ENCODE measurements around the gene KRTAP10-6.
"Not testable (repeated sequence)": the region's sequence is repeated elsewhere in the genome, so short reads cannot be mapped to it uniquely, and the experiment has no call there.

Gene KRTAP10-6

DNA sequence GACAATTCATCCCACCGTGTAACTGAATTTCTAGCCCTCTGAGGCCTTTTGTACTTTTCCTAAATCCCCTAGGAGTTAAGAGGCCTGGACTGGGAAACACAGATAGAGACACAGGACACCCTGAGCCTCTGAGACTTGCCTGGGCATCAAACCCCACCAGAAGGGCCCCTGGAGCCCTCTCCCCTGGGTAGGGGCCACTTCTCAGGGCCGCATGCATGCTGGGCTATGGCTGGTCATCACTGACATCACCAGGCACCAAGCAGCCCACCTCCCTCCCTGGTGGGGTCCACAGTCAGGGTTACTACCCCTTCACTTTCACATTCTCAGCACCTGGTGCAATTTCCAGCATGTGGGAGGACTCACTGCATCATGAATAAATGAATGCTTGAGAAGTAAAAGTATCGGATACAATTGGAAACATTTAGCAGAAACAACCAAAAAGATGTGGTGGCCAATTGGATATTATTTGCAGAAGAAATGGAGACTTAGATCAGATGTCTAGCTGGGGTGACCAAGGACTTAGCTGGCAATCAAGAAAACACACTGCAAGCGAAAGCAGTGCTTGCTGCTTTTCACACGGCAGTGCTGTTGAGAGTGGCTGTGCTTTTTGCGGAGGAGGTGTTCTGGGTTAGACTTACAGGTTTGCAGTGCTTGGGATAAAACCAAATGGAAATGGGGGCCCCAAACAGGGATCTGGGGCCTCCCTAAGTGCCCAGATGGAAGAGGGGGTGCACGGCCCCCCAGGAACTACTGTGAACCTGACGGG lies 7.1 kb upstream of the KRTAP10-6 start:
- Histone ChIP-seq H3K36me3 (ENCODE audit: control insufficient read depth in 2 of 2, insufficient read depth in 2 of 2, low read length in 2 of 2) (no peaks in the 10 kb centered on the region), H3K4me3 (ENCODE audit: low read length in 2 of 2) (no peak overlapping the region), H3K27me3 (ENCODE audit: control insufficient read depth in 1 of 2, insufficient read depth in 2 of 2, low read length in 2 of 2) (peaks cover 5 to 21% of the 10 kb centered on the region in 2 donors), H3K4me1 (ENCODE audit: control insufficient read depth, insufficient read depth, low read length) (no peaks in the 10 kb centered on the region), H3K9me3 (ENCODE audit: control insufficient read depth in 2 of 2, low read length in 2 of 2) (peaks cover 0 to 2% of the 10 kb centered on the region in 2 donors), H3K9ac (ENCODE audit: low read length in 2 of 2) (no peak overlapping the region), H3K27ac (ENCODE audit: low read length) (no peak overlapping the region)

DNA sequence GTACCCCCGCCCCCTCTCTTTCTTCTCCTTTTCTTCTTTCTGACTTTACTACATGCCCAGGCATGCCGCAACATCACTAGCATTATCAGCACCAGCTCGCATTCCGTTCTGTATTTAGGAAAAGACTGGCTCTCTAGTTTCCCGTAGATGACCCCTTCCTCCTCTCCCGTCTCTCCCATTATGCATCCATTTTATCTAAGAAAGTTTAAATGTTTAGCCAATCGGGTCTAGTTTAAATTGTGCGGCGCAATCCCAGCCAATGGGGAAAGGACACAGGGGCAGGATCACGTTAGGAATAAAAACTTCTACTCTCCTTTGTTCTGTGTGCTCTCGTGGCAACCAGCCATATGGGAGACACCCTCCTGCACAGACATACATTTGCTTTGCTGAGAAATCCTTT lies 5.8 kb upstream of the KRTAP10-6 start:
- Histone ChIP-seq H3K27ac (ENCODE audit: low read length) (no peak overlapping the region), H3K4me1 (ENCODE audit: control insufficient read depth, insufficient read depth, low read length) (no peaks in the 10 kb centered on the region), H3K9me3 (ENCODE audit: control insufficient read depth in 2 of 2, low read length in 2 of 2) (peaks cover 0 to 2% of the 10 kb centered on the region in 2 donors), H3K36me3 (ENCODE audit: control insufficient read depth in 2 of 2, insufficient read depth in 2 of 2, low read length in 2 of 2) (no peaks in the 10 kb centered on the region), H3K4me3 (ENCODE audit: low read length in 2 of 2) (no peak overlapping the region), H3K9ac (ENCODE audit: low read length in 2 of 2) (no peak overlapping the region), H3K27me3 (ENCODE audit: control insufficient read depth in 1 of 2, insufficient read depth in 2 of 2, low read length in 2 of 2) (peaks cover 5 to 12% of the 10 kb centered on the region in 2 donors)

DNA sequence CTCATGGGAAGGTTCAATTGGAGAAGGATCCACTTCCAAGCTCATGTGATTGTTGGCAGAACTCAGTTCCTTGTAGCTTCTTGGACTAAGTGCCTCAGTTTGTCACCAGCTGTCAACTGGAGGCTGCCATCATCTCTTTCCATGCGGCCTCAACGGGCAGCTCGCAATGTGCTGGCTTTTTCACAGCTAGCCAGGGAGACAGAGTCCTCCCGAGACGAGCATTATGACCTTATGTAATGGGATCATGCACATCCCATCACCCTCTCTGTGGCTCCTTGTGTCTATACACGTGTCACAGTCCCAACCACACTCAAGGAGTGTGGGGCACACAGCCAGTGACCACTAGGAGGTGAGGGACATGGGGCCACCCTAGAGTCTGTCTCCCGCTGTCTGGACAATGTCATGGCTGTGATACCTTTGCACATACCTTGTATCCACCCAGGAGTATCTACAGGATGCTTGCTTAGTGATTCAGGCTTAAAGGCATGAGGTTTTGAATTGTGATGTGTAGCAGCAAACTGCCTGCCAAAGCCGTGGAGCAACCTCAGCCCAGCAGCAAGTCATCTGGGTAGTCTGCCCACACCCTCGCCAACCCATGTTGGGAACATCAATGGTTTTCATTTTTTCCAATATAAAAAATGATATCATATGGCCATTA lies 3.9 kb upstream of the KRTAP10-6 start:
- no peaks in the 10 kb centered on the region for H3K4me1 ChIP-seq (ENCODE audit: control insufficient read depth, insufficient read depth, low read length)
- no peaks in the 10 kb centered on the region for H3K36me3 ChIP-seq (ENCODE audit: control insufficient read depth in 2 of 2, insufficient read depth in 2 of 2, low read length in 2 of 2)
- H3K9me3 ChIP-seq (ENCODE audit: control insufficient read depth in 2 of 2, low read length in 2 of 2): peaks cover 0 to 2% of the 10 kb centered on the region in 2 donors
- H3K27me3 ChIP-seq (ENCODE audit: control insufficient read depth in 1 of 2, insufficient read depth in 2 of 2, low read length in 2 of 2): peaks cover 3 to 14% of the 10 kb centered on the region in 2 donors
- H3K9ac ChIP-seq (ENCODE audit: low read length in 2 of 2): no peak overlapping the region
- no peak overlapping the region for H3K4me3 ChIP-seq (ENCODE audit: low read length in 2 of 2)
- no peak overlapping the region for H3K27ac ChIP-seq (ENCODE audit: low read length)

DNA sequence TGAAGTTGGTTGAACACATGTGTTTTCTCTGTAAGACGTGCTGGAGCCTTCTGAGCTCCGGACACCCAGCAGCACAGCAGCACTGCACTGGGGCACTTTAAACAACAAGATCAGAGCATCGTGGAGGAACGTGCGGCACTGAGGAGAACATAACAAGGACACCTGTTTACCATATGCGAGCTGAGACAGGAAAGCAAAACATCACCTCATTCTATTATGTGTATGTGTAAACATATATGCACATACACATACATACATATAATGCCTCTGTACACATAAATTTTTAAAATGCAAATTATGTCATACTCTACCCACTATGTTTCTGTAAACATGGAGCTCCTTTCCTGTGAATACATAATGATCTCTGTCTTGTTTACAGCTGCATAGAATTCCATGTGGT lies 3.2 kb upstream of the KRTAP10-6 start:
- Histone ChIP-seq H3K9me3 (ENCODE audit: control insufficient read depth in 2 of 2, low read length in 2 of 2) (peaks cover 0 to 2% of the 10 kb centered on the region in 2 donors), H3K36me3 (ENCODE audit: control insufficient read depth in 2 of 2, insufficient read depth in 2 of 2, low read length in 2 of 2) (no peaks in the 10 kb centered on the region), H3K4me1 (ENCODE audit: control insufficient read depth, insufficient read depth, low read length) (no peaks in the 10 kb centered on the region), H3K9ac (ENCODE audit: low read length in 2 of 2) (no peak overlapping the region), H3K4me3 (ENCODE audit: low read length in 2 of 2) (no peak overlapping the region), H3K27me3 (ENCODE audit: control insufficient read depth in 1 of 2, insufficient read depth in 2 of 2, low read length in 2 of 2) (peaks cover 3 to 14% of the 10 kb centered on the region in 2 donors), H3K27ac (ENCODE audit: low read length) (no peak overlapping the region)

DNA sequence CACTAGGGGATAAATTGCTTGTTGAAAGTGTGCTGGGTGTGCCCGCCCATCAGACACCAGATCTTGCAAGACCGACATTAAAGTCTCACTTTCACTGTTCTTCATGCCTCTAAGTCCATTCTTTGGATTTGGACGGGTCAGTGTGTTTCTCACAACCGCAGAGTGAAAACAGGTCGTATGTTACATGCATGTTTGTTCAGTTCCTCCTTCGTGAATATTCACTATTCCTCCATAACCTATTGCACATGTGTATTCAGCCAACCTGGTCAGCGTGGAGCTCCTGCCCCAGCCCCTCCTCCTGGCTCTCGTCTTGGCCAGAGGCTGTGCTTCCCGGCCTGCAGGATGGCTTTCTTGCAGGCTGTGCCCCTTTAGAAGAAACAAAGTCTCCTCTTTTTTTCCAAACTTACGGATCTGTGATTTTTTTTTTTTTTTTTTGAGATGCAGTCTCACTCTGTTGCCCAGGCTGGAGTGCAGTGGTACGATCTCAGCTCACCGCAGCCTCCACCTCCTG lies 2.2 kb upstream of the KRTAP10-6 start:
- Histone ChIP-seq H3K4me1 (ENCODE audit: control insufficient read depth, insufficient read depth, low read length) (no peaks in the 10 kb centered on the region), H3K27me3 (ENCODE audit: control insufficient read depth in 1 of 2, insufficient read depth in 2 of 2, low read length in 2 of 2) (peaks cover 8 to 14% of the 10 kb centered on the region in 2 donors)

DNA sequence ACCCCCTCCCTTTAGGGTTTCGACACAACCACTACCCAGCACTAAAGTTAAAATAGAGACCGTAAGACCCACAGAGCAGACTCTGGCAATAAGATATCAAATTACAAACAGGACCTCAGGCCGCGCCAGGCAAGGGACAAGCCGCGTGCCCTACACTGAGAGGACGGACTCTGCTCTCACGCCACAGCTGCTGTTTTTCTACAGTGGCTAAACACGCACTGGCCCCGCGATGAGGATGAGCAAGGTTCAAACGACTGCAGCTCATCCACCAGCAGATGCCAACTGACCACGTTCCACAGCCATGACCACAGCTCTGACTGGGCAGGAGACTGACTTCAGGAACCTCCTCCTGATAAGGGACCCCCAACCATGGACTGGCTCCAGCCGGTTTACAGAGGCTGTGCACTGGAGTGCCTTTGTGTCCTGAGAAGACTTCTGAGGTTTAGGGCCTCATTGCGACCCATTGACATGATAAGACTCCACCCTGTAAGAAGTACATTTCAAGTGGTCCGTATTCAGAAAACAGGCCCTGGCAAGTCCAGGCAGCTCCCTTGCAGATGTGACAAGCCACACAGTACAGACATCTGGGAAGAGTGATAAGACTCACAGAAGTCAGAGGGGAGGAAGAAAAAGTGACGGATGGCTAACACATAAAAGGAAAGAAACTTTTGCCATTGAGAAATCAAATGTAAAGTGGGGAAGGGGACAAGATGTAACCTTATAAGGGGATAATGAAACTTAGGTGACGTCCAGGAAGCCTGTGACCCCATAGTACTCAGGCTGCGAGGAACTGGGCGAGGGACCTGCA lies 1.5 kb upstream of the KRTAP10-6 start:
- peaks cover 9 to 15% of the 10 kb centered on the region in 2 donors for H3K27me3 ChIP-seq (ENCODE audit: control insufficient read depth in 1 of 2, insufficient read depth in 2 of 2, low read length in 2 of 2)
- no peaks in the 10 kb centered on the region for H3K36me3 ChIP-seq (ENCODE audit: control insufficient read depth in 2 of 2, insufficient read depth in 2 of 2, low read length in 2 of 2)
- no peak overlapping the region for H3K4me3 ChIP-seq (ENCODE audit: low read length in 2 of 2)
- no peak overlapping the region for H3K27ac ChIP-seq (ENCODE audit: low read length)
- H3K4me1 ChIP-seq (ENCODE audit: control insufficient read depth, insufficient read depth, low read length): no peaks in the 10 kb centered on the region
- H3K9me3 ChIP-seq (ENCODE audit: control insufficient read depth in 2 of 2, low read length in 2 of 2): peaks cover 0 to 2% of the 10 kb centered on the region in 2 donors
- H3K9ac ChIP-seq (ENCODE audit: low read length in 2 of 2): no peak overlapping the region

More for the DNA sequence above, 2.2 kb upstream of the KRTAP10-6 start:
- H3K9ac ChIP-seq (ENCODE audit: low read length in 2 of 2): no peak overlapping the region
- H3K9me3 ChIP-seq (ENCODE audit: control insufficient read depth in 2 of 2, low read length in 2 of 2): peaks cover 0 to 2% of the 10 kb centered on the region in 2 donors
- H3K36me3 ChIP-seq (ENCODE audit: control insufficient read depth in 2 of 2, insufficient read depth in 2 of 2, low read length in 2 of 2): no peaks in the 10 kb centered on the region
- H3K27ac ChIP-seq (ENCODE audit: low read length): no peak overlapping the region
- H3K4me3 ChIP-seq (ENCODE audit: low read length in 2 of 2): no peak overlapping the region

DNA sequence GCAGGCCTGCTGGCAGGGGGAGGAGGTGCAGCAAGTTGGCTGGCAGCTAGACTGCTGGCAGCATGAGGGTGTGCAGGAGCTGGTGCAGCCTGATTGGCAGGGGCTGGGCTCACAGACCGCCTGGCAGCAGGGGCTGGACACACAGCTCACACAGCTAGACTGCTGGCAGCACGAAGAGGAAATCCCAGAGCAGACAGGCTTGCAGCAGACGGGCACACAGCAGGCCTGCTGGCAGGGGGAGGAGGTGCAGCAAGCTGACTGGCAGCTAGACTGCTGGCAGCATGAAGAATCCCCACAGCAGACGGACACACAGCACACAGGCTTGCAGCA lies 539 bp downstream of the KRTAP10-6 start:
- not testable (repeated sequence) for H3K4me3 ChIP-seq (ENCODE audit: low read length in 2 of 2); H3K9ac ChIP-seq (ENCODE audit: low read length in 2 of 2); H3K27ac ChIP-seq (ENCODE audit: low read length); H3K36me3 ChIP-seq (ENCODE audit: control insufficient read depth in 2 of 2, insufficient read depth in 2 of 2, low read length in 2 of 2); H3K4me1 ChIP-seq (ENCODE audit: control insufficient read depth, insufficient read depth, low read length); H3K9me3 ChIP-seq (ENCODE audit: control insufficient read depth in 2 of 2, low read length in 2 of 2)
- peaks cover 9 to 15% of the 10 kb centered on the region in 2 donors for H3K27me3 ChIP-seq (ENCODE audit: control insufficient read depth in 1 of 2, insufficient read depth in 2 of 2, low read length in 2 of 2)

DNA sequence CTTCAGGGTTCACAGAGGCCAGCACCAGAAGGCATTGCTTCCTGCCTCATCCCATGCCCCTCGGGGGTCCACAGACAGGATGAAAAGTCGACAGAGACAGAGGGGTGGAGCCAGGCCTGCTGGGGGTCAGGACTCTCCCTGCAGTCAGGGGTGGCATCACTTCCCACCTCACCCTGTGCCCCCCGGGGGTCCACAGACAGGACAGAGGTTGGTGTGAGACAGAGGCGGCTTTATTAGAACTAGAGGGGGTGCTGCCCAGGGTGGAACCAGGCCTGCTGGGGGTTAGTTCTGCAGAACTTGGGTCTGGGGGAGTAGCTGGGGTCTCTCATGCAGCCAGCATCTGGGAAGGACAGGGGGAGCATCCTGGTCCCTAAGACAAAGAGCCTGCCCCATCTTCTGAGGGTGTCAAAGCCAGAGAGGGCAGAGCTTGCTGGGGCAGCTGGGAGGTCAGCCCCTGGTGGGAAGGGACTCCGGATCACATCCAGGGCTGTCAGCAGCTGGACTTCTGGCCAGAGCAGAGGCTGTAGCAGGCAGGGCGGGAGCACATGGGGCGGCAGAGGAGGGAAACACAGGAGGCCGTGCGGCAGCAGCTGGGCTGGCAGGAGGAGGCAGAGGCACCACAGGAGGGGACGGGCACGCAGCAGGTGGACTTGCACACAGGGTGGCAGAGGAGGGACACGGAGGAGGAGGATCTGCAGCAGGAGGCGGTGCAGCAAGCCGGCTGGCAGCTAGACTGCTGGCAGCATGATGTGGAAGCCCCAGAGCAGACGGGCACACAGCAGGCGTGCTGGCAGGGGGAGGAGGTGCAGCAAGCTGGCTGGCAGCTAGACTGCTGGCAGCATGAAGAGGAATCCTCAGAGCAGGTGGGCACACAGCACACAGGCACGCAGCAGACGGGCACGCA lies 1.2 kb downstream of the KRTAP10-6 start:
- not testable (repeated sequence) for H3K4me1 ChIP-seq (ENCODE audit: control insufficient read depth, insufficient read depth, low read length); H3K27ac ChIP-seq (ENCODE audit: low read length); H3K4me3 ChIP-seq (ENCODE audit: low read length in 2 of 2); H3K9me3 ChIP-seq (ENCODE audit: control insufficient read depth in 2 of 2, low read length in 2 of 2); H3K36me3 ChIP-seq (ENCODE audit: control insufficient read depth in 2 of 2, insufficient read depth in 2 of 2, low read length in 2 of 2); H3K9ac ChIP-seq (ENCODE audit: low read length in 2 of 2)
- peaks cover 10 to 15% of the 10 kb centered on the region in 2 donors for H3K27me3 ChIP-seq (ENCODE audit: control insufficient read depth in 1 of 2, insufficient read depth in 2 of 2, low read length in 2 of 2)

DNA sequence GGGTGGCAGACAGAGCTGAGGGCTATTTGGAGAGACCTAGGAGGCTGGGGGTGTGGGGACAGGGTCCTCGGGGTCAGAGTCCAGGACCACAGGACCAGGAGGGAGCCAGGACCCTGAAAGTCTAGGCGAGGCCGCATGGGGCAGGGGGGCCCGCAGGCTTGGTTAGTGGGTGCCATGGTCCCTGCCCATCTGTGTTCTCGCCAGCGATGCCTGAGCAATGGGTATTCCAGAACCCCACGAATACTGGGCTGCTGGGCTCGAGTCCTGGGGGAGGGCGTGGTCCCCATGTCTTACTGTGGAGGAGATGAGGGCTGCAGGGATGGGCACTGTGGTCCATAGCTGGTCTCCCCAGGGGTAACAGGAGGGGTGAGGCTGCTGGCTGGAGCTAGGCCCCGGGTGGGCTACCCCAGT lies 2.0 kb downstream of the KRTAP10-6 start:
- H3K9ac ChIP-seq (ENCODE audit: low read length in 2 of 2): no peak overlapping the region
- H3K27me3 ChIP-seq (ENCODE audit: control insufficient read depth in 1 of 2, insufficient read depth in 2 of 2, low read length in 2 of 2): peaks cover 14 to 17% of the 10 kb centered on the region in 2 donors
- no peak overlapping the region for H3K27ac ChIP-seq (ENCODE audit: low read length)
- no peaks in the 10 kb centered on the region for H3K36me3 ChIP-seq (ENCODE audit: control insufficient read depth in 2 of 2, insufficient read depth in 2 of 2, low read length in 2 of 2)
- H3K4me3 ChIP-seq (ENCODE audit: low read length in 2 of 2): no peak overlapping the region
- H3K4me1 ChIP-seq (ENCODE audit: control insufficient read depth, insufficient read depth, low read length): no peaks in the 10 kb centered on the region
- H3K9me3 ChIP-seq (ENCODE audit: control insufficient read depth in 2 of 2, low read length in 2 of 2): peaks cover 0 to 2% of the 10 kb centered on the region in 2 donors
